Liver (tissue), 3 donors: ENCODE measurements around the gene LY6G6F.
"Not testable (repeated sequence)": the region's sequence is repeated elsewhere in the genome, so short reads cannot be mapped to it uniquely, and the experiment has no call there.

ENCODE experiments used
- EGR1 ChIP-seq, 2 donors: IDR thresholded peaks; 2 replicates each; pipeline ENCODE4 v1.6.1; 2016 to 2018; ENCODE audit warnings: antibody characterized with exemption in 2 of 2, low read depth in 2 of 2
- FOXA1 ChIP-seq: IDR thresholded peaks from 2 replicates; pipeline ENCODE4 v1.6.1; 2016; ENCODE audit warnings: antibody characterized with exemption
- GABPA ChIP-seq, 2 donors: IDR thresholded peaks in 1 of 2; conservative IDR thresholded peaks in 1 of 2; 2 replicates each; pipeline ENCODE4 v1.6.1; 2016; ENCODE audit warnings: antibody characterized with exemption in 2 of 2, mild to moderate bottlenecking in 1 of 2, moderate library complexity in 1 of 2
- HNF4A ChIP-seq, 2 donors: conservative IDR thresholded peaks; 2 replicates each; pipeline ENCODE4 v1.6.1; 2016; ENCODE audit warnings: antibody characterized with exemption in 2 of 2, mild to moderate bottlenecking in 2 of 2
- JUND ChIP-seq, 2 donors: IDR thresholded peaks; 2 replicates each; pipeline ENCODE4 v1.6.1; 2016; ENCODE audit warnings: antibody characterized with exemption in 2 of 2
- RAD21 ChIP-seq, 2 donors: IDR thresholded peaks; 2 replicates each; pipeline ENCODE4 v1.6.1; 2016; ENCODE audit warnings: antibody characterized with exemption in 2 of 2, mild to moderate bottlenecking in 2 of 2
- RXRA ChIP-seq, 2 donors: IDR thresholded peaks; 2 replicates each; pipeline ENCODE4 v1.6.1; 2017 to 2018; ENCODE audit warnings: antibody characterized with exemption in 2 of 2, mild to moderate bottlenecking in 1 of 2
- SP1 ChIP-seq: IDR thresholded peaks from 2 replicates; pipeline ENCODE4 v1.6.1; 2018; ENCODE audit warnings: antibody characterized with exemption, mild to moderate bottlenecking
- TAF1 ChIP-seq: conservative IDR thresholded peaks from 2 replicates; pipeline ENCODE4 v1.6.1; 2016; ENCODE audit warnings: antibody characterized with exemption, mild to moderate bottlenecking
- YY1 ChIP-seq: IDR thresholded peaks from 2 replicates; pipeline ENCODE4 v1.6.1; 2016; ENCODE audit warnings: antibody characterized with exemption, mild to moderate bottlenecking
- TF ChIP-seq, protein P1 (sequence below): fragments of 150-350 bp; IDR thresholded peaks from 2 replicates; pipeline ENCODE4 v1.5.1; 2017; ENCODE audit warnings: improper control_type of control experiment, low read depth, low read length; ENCODE audit not compliant: missing input control
- TF ChIP-seq, protein P2 (sequence below): IDR thresholded peaks from 2 replicates; pipeline ENCODE4 v1.6.1; 2016; ENCODE audit warnings: antibody characterized with exemption, mild to moderate bottlenecking
- TF ChIP-seq, protein P3 (sequence below): IDR thresholded peaks from 2 replicates; pipeline ENCODE4 v1.6.1; 2016; ENCODE audit warnings: antibody characterized with exemption
- TF ChIP-seq, protein P4 (sequence below): IDR thresholded peaks from 2 replicates; pipeline ENCODE4 v1.6.1; 2016; ENCODE audit warnings: antibody characterized with exemption
- donor health status: healthy.
- donor health status: healthy.

DNA sequence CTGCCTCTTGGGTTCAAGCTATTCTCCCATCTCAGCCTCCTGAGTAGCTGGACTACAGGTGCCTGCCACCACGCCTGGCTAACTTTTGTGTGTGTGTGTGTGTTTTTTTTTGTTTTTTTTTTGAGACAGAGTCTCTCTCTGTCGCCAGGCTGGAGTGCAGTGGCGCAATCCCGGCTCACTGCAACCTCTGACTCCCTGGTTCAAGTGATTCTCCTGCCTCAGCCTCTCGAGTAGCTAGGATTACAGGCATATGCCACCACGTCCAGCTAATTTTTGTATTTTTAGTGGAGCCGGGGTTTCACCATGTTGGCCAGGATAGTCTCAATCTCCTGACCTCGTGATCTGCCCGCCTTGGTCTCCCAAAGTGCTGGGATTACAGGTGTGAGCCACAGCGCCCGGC, 2.5 kb downstream of the LY6G6F start:
- TF ChIP-seq YY1; TAF1; SP1; JUND (IDR thresholded peaks at IDR 0.05); EGR1 (IDR thresholded peaks at IDR 0.05; ENCODE audit: low read depth in 2 of 2); RXRA (IDR thresholded peaks at IDR 0.05); RAD21 (IDR thresholded peaks at IDR 0.05); HNF4A (conservative IDR thresholded peaks at IDR 0.05); GABPA (IDR thresholded peaks at IDR 0.05 in 1 of 2, conservative IDR thresholded peaks at IDR 0.05 in 1 of 2); FOXA1: not testable (repeated sequence)
- TF ChIP-seq, protein P1, sequence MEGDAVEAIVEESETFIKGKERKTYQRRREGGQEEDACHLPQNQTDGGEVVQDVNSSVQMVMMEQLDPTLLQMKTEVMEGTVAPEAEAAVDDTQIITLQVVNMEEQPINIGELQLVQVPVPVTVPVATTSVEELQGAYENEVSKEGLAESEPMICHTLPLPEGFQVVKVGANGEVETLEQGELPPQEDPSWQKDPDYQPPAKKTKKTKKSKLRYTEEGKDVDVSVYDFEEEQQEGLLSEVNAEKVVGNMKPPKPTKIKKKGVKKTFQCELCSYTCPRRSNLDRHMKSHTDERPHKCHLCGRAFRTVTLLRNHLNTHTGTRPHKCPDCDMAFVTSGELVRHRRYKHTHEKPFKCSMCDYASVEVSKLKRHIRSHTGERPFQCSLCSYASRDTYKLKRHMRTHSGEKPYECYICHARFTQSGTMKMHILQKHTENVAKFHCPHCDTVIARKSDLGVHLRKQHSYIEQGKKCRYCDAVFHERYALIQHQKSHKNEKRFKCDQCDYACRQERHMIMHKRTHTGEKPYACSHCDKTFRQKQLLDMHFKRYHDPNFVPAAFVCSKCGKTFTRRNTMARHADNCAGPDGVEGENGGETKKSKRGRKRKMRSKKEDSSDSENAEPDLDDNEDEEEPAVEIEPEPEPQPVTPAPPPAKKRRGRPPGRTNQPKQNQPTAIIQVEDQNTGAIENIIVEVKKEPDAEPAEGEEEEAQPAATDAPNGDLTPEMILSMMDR, result not testable (repeated sequence)
- TF ChIP-seq, protein P2, sequence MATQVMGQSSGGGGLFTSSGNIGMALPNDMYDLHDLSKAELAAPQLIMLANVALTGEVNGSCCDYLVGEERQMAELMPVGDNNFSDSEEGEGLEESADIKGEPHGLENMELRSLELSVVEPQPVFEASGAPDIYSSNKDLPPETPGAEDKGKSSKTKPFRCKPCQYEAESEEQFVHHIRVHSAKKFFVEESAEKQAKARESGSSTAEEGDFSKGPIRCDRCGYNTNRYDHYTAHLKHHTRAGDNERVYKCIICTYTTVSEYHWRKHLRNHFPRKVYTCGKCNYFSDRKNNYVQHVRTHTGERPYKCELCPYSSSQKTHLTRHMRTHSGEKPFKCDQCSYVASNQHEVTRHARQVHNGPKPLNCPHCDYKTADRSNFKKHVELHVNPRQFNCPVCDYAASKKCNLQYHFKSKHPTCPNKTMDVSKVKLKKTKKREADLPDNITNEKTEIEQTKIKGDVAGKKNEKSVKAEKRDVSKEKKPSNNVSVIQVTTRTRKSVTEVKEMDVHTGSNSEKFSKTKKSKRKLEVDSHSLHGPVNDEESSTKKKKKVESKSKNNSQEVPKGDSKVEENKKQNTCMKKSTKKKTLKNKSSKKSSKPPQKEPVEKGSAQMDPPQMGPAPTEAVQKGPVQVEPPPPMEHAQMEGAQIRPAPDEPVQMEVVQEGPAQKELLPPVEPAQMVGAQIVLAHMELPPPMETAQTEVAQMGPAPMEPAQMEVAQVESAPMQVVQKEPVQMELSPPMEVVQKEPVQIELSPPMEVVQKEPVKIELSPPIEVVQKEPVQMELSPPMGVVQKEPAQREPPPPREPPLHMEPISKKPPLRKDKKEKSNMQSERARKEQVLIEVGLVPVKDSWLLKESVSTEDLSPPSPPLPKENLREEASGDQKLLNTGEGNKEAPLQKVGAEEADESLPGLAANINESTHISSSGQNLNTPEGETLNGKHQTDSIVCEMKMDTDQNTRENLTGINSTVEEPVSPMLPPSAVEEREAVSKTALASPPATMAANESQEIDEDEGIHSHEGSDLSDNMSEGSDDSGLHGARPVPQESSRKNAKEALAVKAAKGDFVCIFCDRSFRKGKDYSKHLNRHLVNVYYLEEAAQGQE, result not testable (repeated sequence)
- TF ChIP-seq, protein P3, sequence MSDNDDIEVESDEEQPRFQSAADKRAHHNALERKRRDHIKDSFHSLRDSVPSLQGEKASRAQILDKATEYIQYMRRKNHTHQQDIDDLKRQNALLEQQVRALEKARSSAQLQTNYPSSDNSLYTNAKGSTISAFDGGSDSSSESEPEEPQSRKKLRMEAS, result not testable (repeated sequence)
- TF ChIP-seq, protein P4, sequence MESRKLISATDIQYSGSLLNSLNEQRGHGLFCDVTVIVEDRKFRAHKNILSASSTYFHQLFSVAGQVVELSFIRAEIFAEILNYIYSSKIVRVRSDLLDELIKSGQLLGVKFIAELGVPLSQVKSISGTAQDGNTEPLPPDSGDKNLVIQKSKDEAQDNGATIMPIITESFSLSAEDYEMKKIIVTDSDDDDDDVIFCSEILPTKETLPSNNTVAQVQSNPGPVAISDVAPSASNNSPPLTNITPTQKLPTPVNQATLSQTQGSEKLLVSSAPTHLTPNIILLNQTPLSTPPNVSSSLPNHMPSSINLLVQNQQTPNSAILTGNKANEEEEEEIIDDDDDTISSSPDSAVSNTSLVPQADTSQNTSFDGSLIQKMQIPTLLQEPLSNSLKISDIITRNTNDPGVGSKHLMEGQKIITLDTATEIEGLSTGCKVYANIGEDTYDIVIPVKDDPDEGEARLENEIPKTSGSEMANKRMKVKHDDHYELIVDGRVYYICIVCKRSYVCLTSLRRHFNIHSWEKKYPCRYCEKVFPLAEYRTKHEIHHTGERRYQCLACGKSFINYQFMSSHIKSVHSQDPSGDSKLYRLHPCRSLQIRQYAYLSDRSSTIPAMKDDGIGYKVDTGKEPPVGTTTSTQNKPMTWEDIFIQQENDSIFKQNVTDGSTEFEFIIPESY, result not testable (repeated sequence)
